ENCODE results near the gene OR2V2.

Gene OR2V2

GRCh38 chr5:181130832-181131496 lies 16.4 kb upstream of the OR2V2 start, which contains the start of gene OR2V1:
Gene OR2V1 (minus strand): TSS chr5:181131169. CDS start chr5:181125304, 5,865 bp downstream.
- no peak for DNase-seq (ENCODE audit: low read depth)
- H3K4me3 ChIP-seq (ENCODE audit: low read length) = no peak within 1 kb of the TSS
- no peak for TF ChIP-seq CTCF (conservative IDR thresholded peaks at IDR 0.05; ENCODE audit: low read depth, low read length)

GRCh38 chr5:181131514-181131913 lies 15.9 kb upstream of the OR2V2 start:
- TF ChIP-seq CTCF (conservative IDR thresholded peaks at IDR 0.05; ENCODE audit: low read depth, low read length) = no peak
- no peak for DNase-seq (ENCODE audit: low read depth)
- H3K4me3 ChIP-seq (ENCODE audit: low read length) = no peak overlapping the region

GRCh38 chr5:181133083-181133482 lies 14.3 kb upstream of the OR2V2 start:
- TF ChIP-seq CTCF (conservative IDR thresholded peaks at IDR 0.05; ENCODE audit: low read depth, low read length) = no peak
- no peak for DNase-seq (ENCODE audit: low read depth)
- H3K4me3 ChIP-seq (ENCODE audit: low read length) = no peak overlapping the region

- TF ChIP-seq CTCF (conservative IDR thresholded peaks at IDR 0.05; ENCODE audit: low read depth, low read length) = no peak
- no peak overlapping the region for H3K4me3 ChIP-seq (ENCODE audit: low read length)
- DNase-seq (ENCODE audit: low read depth) = no peak
Measured at GRCh38 chr5:181133610-181134231, 13.7 kb upstream of the OR2V2 start.

- H3K4me3 ChIP-seq (ENCODE audit: low read length) = no peak overlapping the region
- no peak for DNase-seq (ENCODE audit: low read depth)
- no peak for TF ChIP-seq CTCF (conservative IDR thresholded peaks at IDR 0.05; ENCODE audit: low read depth, low read length)
Measured at GRCh38 chr5:181134259-181134658, 13.1 kb upstream of the OR2V2 start.

- no peak overlapping the region for H3K4me3 ChIP-seq (ENCODE audit: low read length)
- DNase-seq (ENCODE audit: low read depth) = no peak
- TF ChIP-seq CTCF (conservative IDR thresholded peaks at IDR 0.05; ENCODE audit: low read depth, low read length) = no peak
Measured at GRCh38 chr5:181136361-181136955, 10.9 kb upstream of the OR2V2 start.

- H3K4me3 ChIP-seq (ENCODE audit: low read length) = no peak overlapping the region
- no peak for TF ChIP-seq CTCF (conservative IDR thresholded peaks at IDR 0.05; ENCODE audit: low read depth, low read length)
- no peak for DNase-seq (ENCODE audit: low read depth)
Measured at GRCh38 chr5:181138258-181138657, 9.1 kb upstream of the OR2V2 start.
